Measurements from ENCODE around the gene SYT3. TPM values are rescaled to one million over a fixed set of nuclear protein-coding genes. Genes with fewer than 3 reads are reported as not detected.
"Not testable (repeated sequence)": the region's sequence is repeated elsewhere in the genome, so short reads cannot be mapped to it uniquely, and the experiment has no call there.

SYT3 gene
- total and polyA plus RNA-seq, 2 donors: 0.16 to 0.32 TPM

GRCh38 chr19:50581795-50582660, 57.7 kb downstream of the SYT3 start:
- not testable (repeated sequence) for H3K36me3 ChIP-seq (ENCODE audit: insufficient read depth); DNase-seq (ENCODE audit: extremely low spot score); H3K4me3 ChIP-seq (ENCODE audit: low read depth, low read length); H3K4me1 ChIP-seq (ENCODE audit: insufficient read depth); H3K27ac ChIP-seq (ENCODE audit: low read depth)
- WGBS: 79% methylated on average over 21 of the region's 24 CpGs

- no peaks in the 10 kb centered on the region for H3K36me3 ChIP-seq (ENCODE audit: insufficient read depth)
- WGBS: 80% methylated on average over 13 of the region's 13 CpGs
- no peak for DNase-seq (ENCODE audit: extremely low spot score)
- H3K4me1 ChIP-seq (ENCODE audit: insufficient read depth): no peaks in the 10 kb centered on the region
- H3K4me3 ChIP-seq (ENCODE audit: low read depth, low read length): no peak overlapping the region
- no peak overlapping the region for H3K27ac ChIP-seq (ENCODE audit: low read depth)
Observed at GRCh38 chr19:50580970-50581634, 58.6 kb downstream of the SYT3 start.

DNA sequence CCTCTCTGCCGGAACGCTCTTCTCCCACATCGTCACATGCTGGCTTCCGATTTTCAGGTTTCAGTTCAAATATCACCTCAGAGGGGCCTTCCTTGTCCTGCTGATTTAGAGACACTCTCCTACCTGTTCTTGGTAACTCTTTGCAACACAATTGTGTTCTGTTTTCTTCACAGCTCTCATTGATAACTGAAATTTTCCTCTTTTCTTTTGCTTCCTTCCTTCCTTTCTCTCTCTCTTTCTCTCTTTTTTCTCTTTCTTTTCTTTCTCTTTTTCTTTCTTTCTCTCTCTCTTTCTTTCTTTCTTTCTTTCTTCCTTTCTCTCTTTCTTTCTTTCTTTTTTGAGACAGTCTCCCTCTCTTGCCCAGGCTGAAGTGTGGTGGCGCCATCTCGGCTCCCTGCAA, 59.4 kb downstream of the SYT3 start:
- no peaks in the 10 kb centered on the region for H3K36me3 ChIP-seq (ENCODE audit: insufficient read depth)

GRCh38 chr19:50576769-50577168, 62.9 kb downstream of the SYT3 start:
- not testable (repeated sequence) for H3K27ac ChIP-seq (ENCODE audit: low read depth); DNase-seq (ENCODE audit: extremely low spot score); H3K4me3 ChIP-seq (ENCODE audit: low read depth, low read length); H3K36me3 ChIP-seq (ENCODE audit: insufficient read depth); H3K4me1 ChIP-seq (ENCODE audit: insufficient read depth)
- WGBS: 83% methylated on average over 3 of the region's 3 CpGs

More for the DNA sequence above, 59.4 kb downstream of the SYT3 start:
- H3K27ac ChIP-seq (ENCODE audit: low read depth): no peak overlapping the region
- H3K4me3 ChIP-seq (ENCODE audit: low read depth, low read length): no peak overlapping the region
- 93% methylated on average over 6 of the region's 6 CpGs for WGBS
- no peaks in the 10 kb centered on the region for H3K4me1 ChIP-seq (ENCODE audit: insufficient read depth)
- no peak for DNase-seq (ENCODE audit: extremely low spot score)

DNA sequence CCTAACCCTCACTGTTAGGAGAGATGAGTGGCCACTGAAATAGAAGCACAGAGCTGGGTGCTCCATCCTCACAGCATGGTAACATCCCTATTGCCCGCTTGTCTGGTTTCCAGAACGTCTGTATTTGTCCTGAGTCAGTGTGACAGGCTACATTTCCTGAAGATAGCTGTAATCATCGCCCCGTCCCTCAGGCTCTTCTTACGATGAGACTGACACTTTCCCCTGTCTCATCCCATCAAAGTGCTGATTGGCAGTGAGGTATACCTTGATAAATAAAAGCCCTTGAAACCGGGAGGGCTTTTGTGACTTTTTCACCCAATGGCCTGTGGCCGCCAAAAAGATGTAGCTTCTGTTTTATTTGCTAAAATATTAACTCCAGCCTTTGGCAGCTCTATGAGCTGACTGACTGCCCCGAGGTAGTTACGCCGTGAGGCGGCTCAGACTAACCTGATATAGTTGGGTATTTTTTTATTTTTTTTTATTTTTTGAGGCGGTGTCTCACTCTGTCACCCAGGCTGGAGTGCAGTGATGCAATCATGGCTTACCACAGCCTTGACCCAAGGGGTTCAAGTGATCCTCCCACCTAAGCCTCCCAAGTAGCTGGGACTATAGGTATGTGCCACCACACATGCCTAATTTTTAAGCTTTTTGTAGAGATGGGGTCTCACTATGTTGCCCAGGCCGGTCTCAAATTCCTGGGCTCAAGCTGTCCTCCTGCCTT, 65.8 kb downstream of the SYT3 start:
- 77% methylated on average over 13 of the region's 13 CpGs for WGBS
- no peak for DNase-seq (ENCODE audit: extremely low spot score)
- H3K36me3 ChIP-seq (ENCODE audit: insufficient read depth): no peaks in the 10 kb centered on the region
- H3K4me1 ChIP-seq (ENCODE audit: insufficient read depth): no peaks in the 10 kb centered on the region
- no peak overlapping the region for H3K27ac ChIP-seq (ENCODE audit: low read depth)
- H3K4me3 ChIP-seq (ENCODE audit: low read depth, low read length): no peak overlapping the region

Other genes starting within 250 kb of the SYT3 start
- gene SPIB, start 220.9 kb downstream of the SYT3 start, total RNA-seq: 1.2 TPM
- 0.20 TPM for gene SPIB, start 220.9 kb downstream of the SYT3 start, polyA plus RNA-seq
- 0.69 TPM for gene MYBPC2, start 207.0 kb downstream of the SYT3 start, total RNA-seq
- gene MYBPC2, start 207.0 kb downstream of the SYT3 start, polyA plus RNA-seq: 0.14 TPM
- 36.4 TPM for gene EMC10, start 163.4 kb downstream of the SYT3 start, total RNA-seq
- gene EMC10, start 163.4 kb downstream of the SYT3 start, polyA plus RNA-seq: 107 TPM
- not detected for gene GARIN5A, start 163.0 kb downstream of the SYT3 start, total RNA-seq
- 1.3 TPM for gene GARIN5A, start 163.0 kb downstream of the SYT3 start, polyA plus RNA-seq
- 10.5 TPM for gene JOSD2, start 128.7 kb downstream of the SYT3 start, total RNA-seq
- gene JOSD2, start 128.7 kb downstream of the SYT3 start, polyA plus RNA-seq: 73.6 TPM
- not detected for gene ASPDH, start 126.0 kb downstream of the SYT3 start, total RNA-seq
- not detected for gene ASPDH, start 126.0 kb downstream of the SYT3 start, polyA plus RNA-seq
- 12.8 TPM for gene LRRC4B, start 71.4 kb downstream of the SYT3 start, total RNA-seq
- 14.5 TPM for gene LRRC4B, start 71.4 kb downstream of the SYT3 start, polyA plus RNA-seq
- not detected for gene C19orf81, start 9.6 kb upstream of the SYT3 start, total RNA-seq
- 0.94 TPM for gene C19orf81, start 9.6 kb upstream of the SYT3 start, polyA plus RNA-seq
- 4.3 TPM for gene SHANK1, start 79.9 kb upstream of the SYT3 start, total RNA-seq
- gene SHANK1, start 79.9 kb upstream of the SYT3 start, polyA plus RNA-seq: 0.60 TPM
- 32.4 TPM for gene CLEC11A, start 83.5 kb upstream of the SYT3 start, total RNA-seq
- gene CLEC11A, start 83.5 kb upstream of the SYT3 start, polyA plus RNA-seq: 43.7 TPM
- gene GPR32, start 130.6 kb upstream of the SYT3 start, total RNA-seq: not detected
- gene GPR32, start 130.6 kb upstream of the SYT3 start, polyA plus RNA-seq: not detected
- not detected for gene ACP4, start 150.5 kb upstream of the SYT3 start, total RNA-seq
- gene ACP4, start 150.5 kb upstream of the SYT3 start, polyA plus RNA-seq: not detected
- gene KLK1, start 183.9 kb upstream of the SYT3 start, total RNA-seq: not detected
- gene KLK1, start 183.9 kb upstream of the SYT3 start, polyA plus RNA-seq: 0.39 TPM
- not detected for gene KLK15, start 193.7 kb upstream of the SYT3 start, total RNA-seq
- not detected for gene KLK15, start 193.7 kb upstream of the SYT3 start, polyA plus RNA-seq
- gene KLK3, start 215.0 kb upstream of the SYT3 start, total RNA-seq: not detected
- not detected for gene KLK3, start 215.0 kb upstream of the SYT3 start, polyA plus RNA-seq
- not detected for gene KLK2, start 233.6 kb upstream of the SYT3 start, total RNA-seq
- gene KLK2, start 233.6 kb upstream of the SYT3 start, polyA plus RNA-seq: not detected